ENCODE data around the gene ZNF74.

Gene ZNF74

DNA sequence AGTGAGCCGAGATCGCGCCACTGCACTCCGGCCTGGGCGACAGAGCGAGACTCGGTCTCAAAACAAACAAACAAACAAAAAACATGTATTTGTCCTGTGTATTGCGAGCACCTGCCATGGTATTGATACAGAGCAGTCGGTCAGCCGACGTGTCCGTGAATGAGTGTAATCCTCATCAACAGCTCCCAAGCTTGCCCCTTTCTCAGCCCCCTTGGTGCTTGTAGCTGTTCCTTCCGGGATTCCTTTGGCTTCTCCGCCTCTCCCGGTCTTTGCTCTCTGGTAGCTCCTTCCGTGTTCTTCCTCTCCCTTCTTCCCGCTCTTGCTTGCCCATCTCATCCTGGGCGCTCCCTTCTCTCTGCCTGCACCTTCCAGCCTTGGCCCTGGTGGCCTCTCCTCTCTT, 10.9 kb downstream of the ZNF74 start:
- no peak for ATAC-seq
- TF ChIP-seq RARB (CRISPR knock-in tag; IDR thresholded peaks at IDR 0.05) (no peak), ZNF565 (CRISPR knock-in tag; conservative IDR thresholded peaks at IDR 0.05; ENCODE audit: low read depth) (no peak), ZNF70 (CRISPR knock-in tag; IDR thresholded peaks at IDR 0.05) (no peak), ARNTL (CRISPR knock-in tag; IDR thresholded peaks at IDR 0.05; ENCODE audit: borderline replicate concordance, low read depth) (no peak), BACH2 (CRISPR knock-in tag; IDR thresholded peaks at IDR 0.05; ENCODE audit: borderline replicate concordance) (no peak)
- TF ChIP-seq, protein P1, sequence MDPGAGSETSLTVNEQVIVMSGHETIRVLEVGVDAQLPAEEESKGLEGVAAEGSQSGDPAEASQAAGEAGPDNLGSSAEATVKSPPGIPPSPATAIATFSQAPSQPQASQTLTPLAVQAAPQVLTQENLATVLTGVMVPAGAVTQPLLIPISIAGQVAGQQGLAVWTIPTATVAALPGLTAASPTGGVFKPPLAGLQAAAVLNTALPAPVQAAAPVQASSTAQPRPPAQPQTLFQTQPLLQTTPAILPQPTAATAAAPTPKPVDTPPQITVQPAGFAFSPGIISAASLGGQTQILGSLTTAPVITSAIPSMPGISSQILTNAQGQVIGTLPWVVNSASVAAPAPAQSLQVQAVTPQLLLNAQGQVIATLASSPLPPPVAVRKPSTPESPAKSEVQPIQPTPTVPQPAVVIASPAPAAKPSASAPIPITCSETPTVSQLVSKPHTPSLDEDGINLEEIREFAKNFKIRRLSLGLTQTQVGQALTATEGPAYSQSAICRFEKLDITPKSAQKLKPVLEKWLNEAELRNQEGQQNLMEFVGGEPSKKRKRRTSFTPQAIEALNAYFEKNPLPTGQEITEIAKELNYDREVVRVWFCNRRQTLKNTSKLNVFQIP (CRISPR knock-in tag; IDR thresholded peaks at IDR 0.05; ENCODE audit: borderline replicate concordance, low read depth): no peak
- TF ChIP-seq, protein P2, sequence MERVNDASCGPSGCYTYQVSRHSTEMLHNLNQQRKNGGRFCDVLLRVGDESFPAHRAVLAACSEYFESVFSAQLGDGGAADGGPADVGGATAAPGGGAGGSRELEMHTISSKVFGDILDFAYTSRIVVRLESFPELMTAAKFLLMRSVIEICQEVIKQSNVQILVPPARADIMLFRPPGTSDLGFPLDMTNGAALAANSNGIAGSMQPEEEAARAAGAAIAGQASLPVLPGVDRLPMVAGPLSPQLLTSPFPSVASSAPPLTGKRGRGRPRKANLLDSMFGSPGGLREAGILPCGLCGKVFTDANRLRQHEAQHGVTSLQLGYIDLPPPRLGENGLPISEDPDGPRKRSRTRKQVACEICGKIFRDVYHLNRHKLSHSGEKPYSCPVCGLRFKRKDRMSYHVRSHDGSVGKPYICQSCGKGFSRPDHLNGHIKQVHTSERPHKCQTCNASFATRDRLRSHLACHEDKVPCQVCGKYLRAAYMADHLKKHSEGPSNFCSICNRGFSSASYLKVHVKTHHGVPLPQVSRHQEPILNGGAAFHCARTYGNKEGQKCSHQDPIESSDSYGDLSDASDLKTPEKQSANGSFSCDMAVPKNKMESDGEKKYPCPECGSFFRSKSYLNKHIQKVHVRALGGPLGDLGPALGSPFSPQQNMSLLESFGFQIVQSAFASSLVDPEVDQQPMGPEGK (CRISPR knock-in tag; IDR thresholded peaks at IDR 0.05; ENCODE audit: borderline replicate concordance): no peak
- TF ChIP-seq, protein P3, sequence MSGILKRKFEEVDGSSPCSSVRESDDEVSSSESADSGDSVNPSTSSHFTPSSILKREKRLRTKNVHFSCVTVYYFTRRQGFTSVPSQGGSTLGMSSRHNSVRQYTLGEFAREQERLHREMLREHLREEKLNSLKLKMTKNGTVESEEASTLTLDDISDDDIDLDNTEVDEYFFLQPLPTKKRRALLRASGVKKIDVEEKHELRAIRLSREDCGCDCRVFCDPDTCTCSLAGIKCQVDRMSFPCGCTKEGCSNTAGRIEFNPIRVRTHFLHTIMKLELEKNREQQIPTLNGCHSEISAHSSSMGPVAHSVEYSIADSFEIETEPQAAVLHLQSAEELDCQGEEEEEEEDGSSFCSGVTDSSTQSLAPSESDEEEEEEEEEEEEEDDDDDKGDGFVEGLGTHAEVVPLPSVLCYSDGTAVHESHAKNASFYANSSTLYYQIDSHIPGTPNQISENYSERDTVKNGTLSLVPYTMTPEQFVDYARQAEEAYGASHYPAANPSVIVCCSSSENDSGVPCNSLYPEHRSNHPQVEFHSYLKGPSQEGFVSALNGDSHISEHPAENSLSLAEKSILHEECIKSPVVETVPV (CRISPR knock-in tag; IDR thresholded peaks at IDR 0.05): no peak
- TF ChIP-seq, protein P4, sequence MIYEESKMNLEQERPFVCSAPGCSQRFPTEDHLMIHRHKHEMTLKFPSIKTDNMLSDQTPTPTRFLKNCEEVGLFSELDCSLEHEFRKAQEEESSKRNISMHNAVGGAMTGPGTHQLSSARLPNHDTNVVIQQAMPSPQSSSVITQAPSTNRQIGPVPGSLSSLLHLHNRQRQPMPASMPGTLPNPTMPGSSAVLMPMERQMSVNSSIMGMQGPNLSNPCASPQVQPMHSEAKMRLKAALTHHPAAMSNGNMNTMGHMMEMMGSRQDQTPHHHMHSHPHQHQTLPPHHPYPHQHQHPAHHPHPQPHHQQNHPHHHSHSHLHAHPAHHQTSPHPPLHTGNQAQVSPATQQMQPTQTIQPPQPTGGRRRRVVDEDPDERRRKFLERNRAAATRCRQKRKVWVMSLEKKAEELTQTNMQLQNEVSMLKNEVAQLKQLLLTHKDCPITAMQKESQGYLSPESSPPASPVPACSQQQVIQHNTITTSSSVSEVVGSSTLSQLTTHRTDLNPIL (CRISPR knock-in tag; IDR thresholded peaks at IDR 0.05; ENCODE audit: low read depth): no peak

DNA sequence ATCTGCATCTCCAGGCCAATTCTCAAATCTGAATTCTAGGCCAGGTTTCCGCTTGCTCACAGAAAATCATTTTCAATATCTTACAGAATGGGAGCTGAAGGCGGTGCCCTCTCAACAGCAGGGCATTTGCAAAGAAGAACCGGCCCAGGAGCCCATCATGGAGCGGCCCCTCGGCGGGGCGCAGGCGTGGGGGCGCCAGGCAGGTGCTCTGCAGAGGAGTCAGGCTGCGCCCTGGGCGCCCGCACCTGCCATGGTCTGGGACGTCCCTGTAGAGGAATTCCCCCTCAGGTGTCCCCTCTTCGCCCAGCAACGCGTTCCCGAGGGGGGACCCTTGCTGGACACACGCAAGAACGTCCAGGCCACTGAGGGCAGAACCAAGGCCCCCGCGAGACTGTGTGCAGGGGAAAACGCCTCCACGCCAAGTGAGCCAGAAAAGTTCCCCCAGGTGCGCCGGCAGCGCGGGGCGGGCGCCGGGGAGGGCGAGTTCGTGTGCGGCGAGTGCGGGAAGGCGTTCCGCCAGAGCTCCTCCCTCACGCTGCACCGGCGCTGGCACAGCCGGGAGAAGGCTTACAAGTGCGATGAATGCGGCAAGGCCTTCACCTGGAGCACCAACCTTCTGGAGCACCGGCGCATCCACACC, 11.5 kb downstream of the ZNF74 start:
- no peak for ATAC-seq

More for the DNA sequence above, 11.5 kb downstream of the ZNF74 start:
- TF ChIP-seq RARB (CRISPR knock-in tag; IDR thresholded peaks at IDR 0.05) (no peak), SNAI2 (CRISPR knock-in tag; IDR thresholded peaks at IDR 0.05) (no peak), GLIS3 (CRISPR knock-in tag; IDR thresholded peaks at IDR 0.05) (no peak), ZNF565 (CRISPR knock-in tag; conservative IDR thresholded peaks at IDR 0.05; ENCODE audit: low read depth) (no peak), TCF4 (CRISPR knock-in tag; IDR thresholded peaks at IDR 0.05; ENCODE audit: borderline replicate concordance) (no peak), BACH2 (CRISPR knock-in tag; IDR thresholded peaks at IDR 0.05; ENCODE audit: borderline replicate concordance) (no peak), CSDC2 (CRISPR knock-in tag; IDR thresholded peaks at IDR 0.05) (no peak), ZC3H10 (CRISPR knock-in tag; IDR thresholded peaks at IDR 0.05) (no peak), ZNF70 (CRISPR knock-in tag; IDR thresholded peaks at IDR 0.05) (no peak), ZFP3 (CRISPR knock-in tag; IDR thresholded peaks at IDR 0.05) (no peak), ARNTL (CRISPR knock-in tag; IDR thresholded peaks at IDR 0.05; ENCODE audit: borderline replicate concordance, low read depth) (no peak), TOX (CRISPR knock-in tag; IDR thresholded peaks at IDR 0.05; ENCODE audit: borderline replicate concordance) (no peak), OSR1 (CRISPR knock-in tag; IDR thresholded peaks at IDR 0.05) (no peak), PPARA (CRISPR knock-in tag; IDR thresholded peaks at IDR 0.05; ENCODE audit: borderline replicate concordance) (no peak), ESRRG (CRISPR knock-in tag; IDR thresholded peaks at IDR 0.05) (no peak)
- TF ChIP-seq, protein P4 (CRISPR knock-in tag; IDR thresholded peaks at IDR 0.05; ENCODE audit: low read depth): no peak
- TF ChIP-seq, protein P3 (CRISPR knock-in tag; IDR thresholded peaks at IDR 0.05): no peak
- TF ChIP-seq, protein P2 (CRISPR knock-in tag; IDR thresholded peaks at IDR 0.05; ENCODE audit: borderline replicate concordance): no peak
- TF ChIP-seq, protein P1 (CRISPR knock-in tag; IDR thresholded peaks at IDR 0.05; ENCODE audit: borderline replicate concordance, low read depth): no peak
